ACC112 (cell line): Measurements from ENCODE around the gene PHF23.

ENCODE experiments used
- H2AFZ ChIP-seq: fragments of 200-600 bp; sonication (generic); one replicate; pipeline ENCODE4 v1.6.0; 2017; ENCODE audit warnings: antibody characterized with exemption, low read length; ENCODE audit not compliant: unreplicated experiment
- H3K27ac ChIP-seq: fragments of 200-600 bp; sonication (generic); 2 replicates; pipeline ENCODE4 v1.5.1; 2014; ENCODE audit warnings: low read depth, mild to moderate bottlenecking, antibody characterized with exemption, low read length, moderate library complexity
- H3K27me3 ChIP-seq: fragments of 200-600 bp; sonication (generic); 2 replicates; pipeline ENCODE4 v1.6.1; 2014; ENCODE audit warnings: mild to moderate bottlenecking, antibody characterized with exemption, low read length, moderate library complexity, mixed read lengths; ENCODE audit not compliant: insufficient read depth
- H3K36me3 ChIP-seq: fragments of 200-600 bp; sonication (generic); 2 replicates; pipeline ENCODE4 v1.6.1; 2016; ENCODE audit warnings: mild to moderate bottlenecking, antibody characterized with exemption, low read length, moderate library complexity, mixed read lengths; ENCODE audit not compliant: insufficient read depth
- H3K4me1 ChIP-seq: fragments of 200-600 bp; sonication (generic); one replicate; pipeline ENCODE4 v1.6.1; 2016; ENCODE audit warnings: low read length, mixed read lengths; ENCODE audit not compliant: insufficient read depth, unreplicated experiment, control insufficient read depth
- H3K4me3 ChIP-seq: fragments of 200-600 bp; sonication (generic); 2 replicates; pipeline ENCODE4 v1.5.1; 2014; ENCODE audit warnings: mild to moderate bottlenecking, low read depth, low read length
- H3K79me2 ChIP-seq: fragments of 200-600 bp; sonication (generic); one replicate; pipeline ENCODE4 v1.6.0; 2016; ENCODE audit warnings: low read length; ENCODE audit not compliant: control insufficient read depth, unreplicated experiment, insufficient read depth

The PHF23 gene

DNA sequence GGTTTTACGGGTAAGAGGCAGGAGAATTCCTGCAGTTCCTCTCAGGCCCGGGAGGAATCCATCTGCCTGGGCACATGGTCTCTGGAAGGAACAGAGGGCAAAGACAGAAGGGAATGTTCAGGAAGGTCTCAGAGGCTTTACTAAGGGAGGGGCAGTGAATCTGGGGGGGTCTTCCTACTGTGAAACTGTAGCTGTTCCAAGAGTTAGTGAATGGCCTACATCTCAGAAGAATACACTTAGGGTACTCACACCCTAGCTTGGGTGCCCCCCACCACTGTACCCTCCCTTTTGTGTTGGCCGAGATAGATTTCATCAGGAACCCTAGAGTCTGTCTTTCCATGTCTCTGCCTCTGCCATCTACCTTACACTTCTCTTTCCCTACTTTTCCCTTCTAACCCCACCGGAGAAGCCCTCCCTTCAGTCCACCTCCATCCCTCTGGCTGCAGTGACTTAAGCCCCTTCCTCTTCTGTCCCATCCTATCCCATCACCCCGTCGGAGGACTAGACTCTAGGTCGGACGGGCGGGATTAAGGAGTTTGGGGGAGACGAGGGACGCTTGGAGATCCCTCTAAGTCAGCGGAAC lies 19.9 kb downstream of the PHF23 start:
- Histone ChIP-seq H3K27me3 (no peaks in the 10 kb centered on the region), H3K4me3 (peak overlapping the region; percentile 85), H3K4me1 (peaks cover 44% of the 10 kb centered on the region), H3K36me3 (no peaks in the 10 kb centered on the region), H2AFZ (no peak overlapping the region), H3K27ac (peak overlapping the region; percentile 37), H3K79me2 (peaks cover 33% of the 10 kb centered on the region)

GRCh38 chr17:7218758-7219157 lies 20.5 kb downstream of the PHF23 start:
- Histone ChIP-seq H3K79me2 (peaks cover 35% of the 10 kb centered on the region), H3K4me1 (peaks cover 49% of the 10 kb centered on the region), H3K27me3 (no peaks in the 10 kb centered on the region), H3K4me3 (no peak overlapping the region), H2AFZ (no peak overlapping the region), H3K27ac (peak overlapping the region; percentile 37; the same call in 1 of the 2 replicates), H3K36me3 (no peaks in the 10 kb centered on the region)

- Histone ChIP-seq H3K27ac (peak overlapping the region; percentile 16; the same call in 1 of the 2 replicates), H3K79me2 (peaks cover 40% of the 10 kb centered on the region), H3K4me1 (peaks cover 54% of the 10 kb centered on the region), H3K27me3 (no peaks in the 10 kb centered on the region), H3K4me3 (peak overlapping the region; percentile 91), H2AFZ (peak overlapping the region; percentile 80), H3K36me3 (no peaks in the 10 kb centered on the region)
Measured at GRCh38 chr17:7218166-7218565, 21.1 kb downstream of the PHF23 start.

GRCh38 chr17:7217113-7217987 lies 21.9 kb downstream of the PHF23 start:
- H3K27me3 ChIP-seq = no peaks in the 10 kb centered on the region
- H3K4me1 ChIP-seq = peaks cover 54% of the 10 kb centered on the region
- peaks cover 46% of the 10 kb centered on the region for H3K79me2 ChIP-seq
- H3K4me3 ChIP-seq = peak overlapping the region; percentile 91
- H3K36me3 ChIP-seq = no peaks in the 10 kb centered on the region
- peak overlapping the region; percentile 80 for H2AFZ ChIP-seq
- H3K27ac ChIP-seq = peak overlapping the region; percentile 16

GRCh38 chr17:7216242-7217112 lies 22.8 kb downstream of the PHF23 start:
- peaks cover 52% of the 10 kb centered on the region for H3K4me1 ChIP-seq
- H3K27ac ChIP-seq = peak overlapping the region; percentile 11; the same call in 1 of the 2 replicates
- H3K27me3 ChIP-seq = no peaks in the 10 kb centered on the region
- H2AFZ ChIP-seq = no peak overlapping the region
- H3K36me3 ChIP-seq = no peaks in the 10 kb centered on the region
- H3K4me3 ChIP-seq = peak overlapping the region; percentile 91
- peaks cover 48% of the 10 kb centered on the region for H3K79me2 ChIP-seq

DNA sequence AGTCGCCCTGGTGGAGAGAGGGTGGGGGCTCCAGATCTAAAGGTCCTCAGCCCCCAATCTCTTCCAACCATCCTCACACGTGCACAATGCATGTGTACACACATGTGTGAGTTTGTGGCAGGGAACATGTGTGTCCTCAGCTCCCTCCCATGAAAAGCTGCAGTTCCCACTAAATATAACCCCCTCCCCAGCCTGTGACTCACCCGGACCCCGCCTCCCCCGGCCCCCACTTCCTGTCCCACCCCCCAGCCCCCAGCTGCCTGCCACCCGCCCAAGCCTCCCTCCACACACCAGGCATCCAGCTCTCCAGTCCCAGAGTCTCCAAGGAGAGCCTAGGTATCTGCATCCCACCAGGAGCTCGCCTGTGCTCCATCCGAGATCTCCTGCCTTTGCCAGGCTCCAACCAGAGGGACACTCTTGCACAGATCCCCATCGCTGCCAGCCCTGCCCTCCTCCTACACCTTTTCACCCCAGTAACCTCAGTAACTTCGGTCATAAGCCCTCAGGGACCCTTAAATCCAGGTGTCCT lies 23.5 kb downstream of the PHF23 start:
- Histone ChIP-seq H3K27me3 (no peaks in the 10 kb centered on the region), H3K4me1 (peaks cover 44% of the 10 kb centered on the region)

DNA sequence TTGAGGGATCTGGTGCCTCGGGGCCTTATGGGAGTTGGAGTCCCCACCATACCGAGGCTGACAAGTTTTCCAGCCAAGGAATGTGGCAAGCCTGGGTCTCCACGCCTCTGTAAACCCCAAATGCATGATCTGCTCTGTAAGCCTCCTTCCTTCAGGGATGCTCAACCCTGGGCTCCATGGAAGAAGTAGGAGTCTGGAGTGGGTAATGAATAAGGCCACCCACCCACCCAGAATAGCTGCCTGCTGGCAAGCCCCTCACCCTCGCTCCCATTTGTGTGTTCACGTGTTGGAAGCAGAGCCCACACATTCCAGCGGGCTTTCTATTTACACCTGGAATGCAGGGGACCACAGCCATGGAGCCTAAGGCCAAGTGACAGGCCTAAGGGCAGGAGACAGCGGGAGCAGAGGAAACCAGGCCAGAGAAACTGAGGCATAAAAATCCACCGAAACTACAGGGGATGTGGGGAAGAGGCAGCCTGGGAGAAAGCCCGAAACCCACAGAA lies 24.1 kb downstream of the PHF23 start:
- Histone ChIP-seq H3K4me3 (peak overlapping the region; percentile 73), H3K27me3 (no peaks in the 10 kb centered on the region), H2AFZ (no peak overlapping the region), H3K27ac (peak overlapping the region; percentile 87), H3K36me3 (no peaks in the 10 kb centered on the region), H3K4me1 (peaks cover 40% of the 10 kb centered on the region), H3K79me2 (peaks cover 50% of the 10 kb centered on the region)

More for the DNA sequence above, 23.5 kb downstream of the PHF23 start:
- Histone ChIP-seq H3K36me3 (no peaks in the 10 kb centered on the region), H2AFZ (no peak overlapping the region), H3K27ac (peak overlapping the region; percentile 87), H3K4me3 (peak overlapping the region; percentile 91), H3K79me2 (peaks cover 50% of the 10 kb centered on the region)

DNA sequence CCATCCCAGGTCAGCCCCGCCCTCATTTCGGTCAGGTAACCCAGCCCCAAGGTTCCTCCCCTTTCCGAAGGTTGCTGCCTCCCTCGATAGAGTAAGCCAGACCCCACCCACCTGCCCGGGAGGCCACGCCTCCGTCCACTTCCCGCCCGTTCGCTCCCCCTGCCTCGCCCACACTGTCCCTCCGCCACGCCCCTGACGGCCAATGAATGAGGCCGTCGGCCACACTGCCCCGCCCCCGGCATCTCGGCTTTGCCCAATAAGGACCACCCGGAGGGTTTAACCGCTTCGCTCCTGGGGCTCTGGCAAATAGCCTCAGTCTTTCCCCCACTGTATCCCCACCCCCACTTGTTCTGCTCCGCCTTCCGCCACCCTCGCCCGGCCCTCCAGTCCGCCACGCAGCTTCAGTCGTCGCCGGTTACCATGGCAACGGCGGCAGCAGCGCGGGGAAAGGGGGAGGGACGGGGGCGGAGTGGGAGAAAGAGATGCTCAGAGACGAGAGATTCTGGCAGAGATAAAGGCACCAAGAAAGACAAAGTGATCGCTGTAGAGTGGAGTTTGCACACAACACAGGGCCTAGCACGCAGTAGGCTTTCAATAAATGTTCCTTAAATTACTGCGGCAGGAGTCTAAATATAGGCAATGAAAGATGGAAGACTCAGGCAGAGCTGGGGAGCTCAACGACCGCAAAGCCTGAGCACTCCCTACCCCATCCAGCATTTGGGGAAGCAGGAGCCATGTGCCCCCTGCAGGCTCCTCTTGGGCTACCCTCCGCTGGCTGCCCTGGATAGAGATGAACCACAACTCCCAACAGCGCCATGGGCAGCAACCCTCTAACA lies 24.7 kb downstream of the PHF23 start:
- peak overlapping the region; percentile 73 for H3K4me3 ChIP-seq
- H3K27me3 ChIP-seq = no peaks in the 10 kb centered on the region
- no peak overlapping the region for H2AFZ ChIP-seq
- no peaks in the 10 kb centered on the region for H3K36me3 ChIP-seq
- H3K27ac ChIP-seq = peak overlapping the region; percentile 87
- H3K4me1 ChIP-seq = peaks cover 40% of the 10 kb centered on the region
- peaks cover 54% of the 10 kb centered on the region for H3K79me2 ChIP-seq

GRCh38 chr17:7213895-7214299 lies 25.4 kb downstream of the PHF23 start:
- H3K79me2 ChIP-seq = peaks cover 58% of the 10 kb centered on the region
- no peaks in the 10 kb centered on the region for H3K36me3 ChIP-seq
- peak overlapping the region; percentile 73 for H3K4me3 ChIP-seq
- peak overlapping the region; percentile 87 for H3K27ac ChIP-seq
- H3K4me1 ChIP-seq = peaks cover 34% of the 10 kb centered on the region
- no peaks in the 10 kb centered on the region for H3K27me3 ChIP-seq
- H2AFZ ChIP-seq = no peak overlapping the region
